Measurements from ENCODE around the gene DHX30.

Gene DHX30

GRCh38 chr3:47854720-47855455 lies 52.0 kb downstream of the DHX30 start:
- Histone ChIP-seq H3K4me2 (no peak overlapping the region), H4K20me1 (peaks cover 21 to 57% (median 32%) of the 10 kb centered on the region in 11 experiments; a peak in 21 of 22 replicates), H3K27me3 (no peaks in the 10 kb centered on the region), H3K27ac (no peak overlapping the region), H3K4me1 (peaks cover 21 to 30% (median 29%) of the 10 kb centered on the region in 10 experiments), H3K9me3 (replicated peaks in 1 of 11) (no peaks in the 10 kb centered on the region), H3K9ac (no peak overlapping the region; a peak in 2 of 22 replicates), H3K36me3 (peaks cover 65 to 97% (median 91%) of the 10 kb centered on the region in 11 experiments), H3K4me3 (no peak overlapping the region)
- TF ChIP-seq Cebpa-rat (IDR thresholded peaks at IDR 0.05), result no peak

DNA sequence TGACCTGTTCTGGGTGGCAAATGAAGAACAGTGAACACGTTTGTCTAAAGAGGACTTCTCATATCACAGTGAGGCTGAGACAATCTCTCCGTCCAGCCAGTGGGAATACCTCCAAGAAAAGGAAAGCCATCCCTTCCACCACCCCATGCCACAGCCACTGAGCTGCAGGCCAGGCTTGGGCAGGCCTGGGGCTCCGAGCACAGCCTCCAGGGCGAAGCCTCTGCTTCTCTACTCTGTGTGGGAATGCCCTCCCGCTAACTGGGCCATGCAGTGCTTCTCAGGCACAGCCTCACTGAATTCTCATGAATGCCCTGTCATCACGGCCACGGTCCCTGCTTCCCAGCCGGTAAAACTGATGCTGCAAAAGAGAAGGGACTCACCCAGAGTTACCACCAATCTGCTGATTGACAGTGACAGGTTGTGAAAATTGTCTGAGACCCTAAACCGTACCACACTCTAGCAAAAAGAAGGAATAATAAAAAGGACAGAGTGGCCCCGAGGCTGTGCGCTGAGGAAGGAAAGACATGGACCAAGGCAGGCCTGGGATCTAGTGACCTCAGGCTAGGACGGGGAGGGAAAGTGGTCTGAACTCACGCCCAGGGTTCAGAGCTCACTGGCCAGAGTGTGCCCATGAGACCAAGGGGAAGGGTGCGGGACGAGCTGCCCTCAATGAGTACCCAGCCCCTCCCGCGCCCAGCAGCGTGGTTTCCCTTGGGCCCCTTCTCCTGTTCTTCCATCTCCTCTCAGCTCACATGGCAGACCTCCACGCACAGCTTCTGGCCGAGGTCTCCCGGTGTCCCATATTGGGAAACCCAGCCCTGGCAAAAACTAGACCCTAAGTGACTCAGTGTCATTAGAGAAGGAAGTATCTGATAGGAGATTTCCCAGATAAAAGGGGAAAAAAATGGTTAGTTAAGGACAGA lies 52.8 kb downstream of the DHX30 start:
- Histone ChIP-seq H3K4me3 (no peak overlapping the region), H3K36me3 (peaks cover 65 to 97% (median 91%) of the 10 kb centered on the region in 11 experiments), H3K9me3 (replicated peaks in 1 of 11) (no peaks in the 10 kb centered on the region), H4K20me1 (peaks cover 13 to 48% (median 23%) of the 10 kb centered on the region in 11 experiments; a peak in 21 of 22 replicates), H3K4me1 (peaks cover 20 to 24% (median 20%) of the 10 kb centered on the region in 10 experiments), H3K9ac (no peak overlapping the region; a peak in 2 of 22 replicates), H3K27ac (no peak overlapping the region), H3K4me2 (no peak overlapping the region), H3K27me3 (no peaks in the 10 kb centered on the region)
- no peak for TF ChIP-seq Cebpa-rat (IDR thresholded peaks at IDR 0.05)

- TF ChIP-seq Cebpa-rat (IDR thresholded peaks at IDR 0.05), result no peak
- Histone ChIP-seq H3K9me3 (replicated peaks in 1 of 11) (no peaks in the 10 kb centered on the region), H3K9ac (no peak overlapping the region), H4K20me1 (peaks cover 3 to 39% (median 14%) of the 10 kb centered on the region in 11 experiments; a peak in 19 of 22 replicates), H3K4me2 (no peak overlapping the region), H3K4me1 (peaks cover 10 to 14% (median 11%) of the 10 kb centered on the region in 10 experiments; a peak in 19 of 20 replicates), H3K27ac (no peak overlapping the region), H3K27me3 (no peaks in the 10 kb centered on the region), H3K4me3 (no peak overlapping the region), H3K36me3 (peaks cover 64 to 97% (median 89%) of the 10 kb centered on the region in 11 experiments)
Observed at GRCh38 chr3:47856669-47857068, 53.7 kb downstream of the DHX30 start.

DNA sequence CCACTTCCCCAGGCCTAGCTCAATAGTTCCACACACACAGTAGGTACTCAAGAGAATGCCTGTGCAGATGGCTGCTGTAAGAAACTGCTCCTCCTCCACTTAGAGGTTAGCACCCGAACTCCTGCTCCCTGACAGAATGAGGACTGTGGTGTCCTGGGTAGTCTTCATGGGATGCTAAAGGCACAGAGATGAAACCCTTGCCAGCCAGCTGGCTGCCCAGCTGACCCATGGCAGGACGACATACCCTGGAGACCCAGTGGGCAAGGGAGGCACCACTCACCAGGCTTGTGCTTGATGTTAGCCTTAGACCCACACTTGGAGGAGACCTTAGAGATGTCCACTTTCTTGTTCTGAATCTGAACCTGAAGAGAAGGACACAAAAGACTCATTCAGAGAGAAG lies 54.2 kb downstream of the DHX30 start:
- Histone ChIP-seq H3K4me3 (no peak overlapping the region), H3K27me3 (no peaks in the 10 kb centered on the region), H3K36me3 (peaks cover 59 to 97% (median 84%) of the 10 kb centered on the region in 11 experiments), H4K20me1 (peaks cover 0 to 34% (median 9%) of the 10 kb centered on the region in 11 experiments; a peak in 15 of 22 replicates), H3K27ac (no peak overlapping the region), H3K4me1 (peaks cover 6 to 10% (median 6%) of the 10 kb centered on the region in 10 experiments; a peak in 19 of 20 replicates), H3K9me3 (replicated peaks in 1 of 11) (no peaks in the 10 kb centered on the region), H3K9ac (no peak overlapping the region), H3K4me2 (no peak overlapping the region)
- TF ChIP-seq Cebpa-rat (IDR thresholded peaks at IDR 0.05), result no peak

- Histone ChIP-seq H3K27ac (no peak overlapping the region), H3K4me1 (no peaks in the 10 kb centered on the region), H3K9ac (no peak overlapping the region), H3K4me2 (no peak overlapping the region), H3K4me3 (no peak overlapping the region), H4K20me1 (peaks cover 0 to 12% (median 0%) of the 10 kb centered on the region in 11 experiments; a peak in 6 of 22 replicates), H3K36me3 (peaks cover 54 to 100% (median 81%) of the 10 kb centered on the region in 11 experiments), H3K27me3 (no peaks in the 10 kb centered on the region), H3K9me3 (replicated peaks in 1 of 11) (no peaks in the 10 kb centered on the region)
- no peak for TF ChIP-seq Cebpa-rat (IDR thresholded peaks at IDR 0.05)
Observed at GRCh38 chr3:47859956-47860605, 57.1 kb downstream of the DHX30 start.

DNA sequence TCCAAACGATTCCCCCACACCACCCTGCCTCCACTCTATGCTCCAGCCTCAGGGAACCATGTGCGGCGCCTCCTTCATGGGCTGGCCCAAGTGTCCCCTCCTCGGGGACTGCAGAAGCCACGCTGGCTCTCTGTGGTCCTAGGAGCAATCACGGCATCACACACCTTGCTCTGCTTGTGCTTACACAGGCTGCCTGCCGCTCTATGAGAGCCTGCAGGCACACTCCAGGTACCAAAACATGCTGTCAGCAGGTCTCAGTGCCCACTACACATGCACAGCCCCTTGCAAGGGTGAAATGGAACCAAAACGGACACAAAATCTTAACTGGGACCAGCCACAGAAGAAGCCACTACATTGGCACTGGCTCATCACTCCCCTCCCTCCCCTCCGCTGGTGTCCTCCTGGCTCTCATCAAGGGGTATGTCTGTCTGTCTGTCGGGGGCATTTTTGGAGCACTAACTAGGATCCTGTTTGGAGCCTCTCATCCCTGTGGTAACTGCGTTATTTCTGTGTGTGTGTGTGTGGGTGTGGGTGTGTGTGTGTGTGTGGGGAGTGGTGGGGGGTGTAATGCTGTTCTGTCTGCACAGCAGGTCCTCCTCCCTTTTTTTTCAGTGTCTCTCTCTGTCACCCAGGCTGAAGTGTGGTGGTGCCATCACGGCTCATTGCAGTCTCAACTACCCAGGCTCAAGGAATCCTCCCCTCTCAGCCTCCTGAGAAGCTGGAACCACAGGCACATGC lies 60.6 kb downstream of the DHX30 start:
- Histone ChIP-seq H3K4me1 (no peaks in the 10 kb centered on the region), H3K4me2 (no peak overlapping the region), H3K4me3 (no peak overlapping the region), H4K20me1 (peaks cover 0 to 14% (median 0%) of the 10 kb centered on the region in 11 experiments; a peak in 3 of 22 replicates), H3K9me3 (replicated peaks in 1 of 11) (no peaks in the 10 kb centered on the region), H3K27ac (no peak overlapping the region), H3K27me3 (no peaks in the 10 kb centered on the region), H3K36me3 (peaks cover 64 to 100% (median 85%) of the 10 kb centered on the region in 11 experiments), H3K9ac (no peak overlapping the region)
- TF ChIP-seq Cebpa-rat (IDR thresholded peaks at IDR 0.05), result no peak

GRCh38 chr3:47865192-47865591 lies 62.3 kb downstream of the DHX30 start:
- Histone ChIP-seq H3K36me3 (peaks cover 76 to 100% (median 89%) of the 10 kb centered on the region in 11 experiments), H3K4me2 (no peak overlapping the region), H4K20me1 (peaks cover 0 to 14% (median 0%) of the 10 kb centered on the region in 11 experiments; a peak in 2 of 22 replicates), H3K4me3 (no peak overlapping the region), H3K4me1 (no peaks in the 10 kb centered on the region), H3K9ac (no peak overlapping the region), H3K27ac (no peak overlapping the region), H3K9me3 (replicated peaks in 1 of 11) (no peaks in the 10 kb centered on the region), H3K27me3 (no peaks in the 10 kb centered on the region)
- no peak for TF ChIP-seq Cebpa-rat (IDR thresholded peaks at IDR 0.05)

GRCh38 chr3:47867451-47868044 lies 64.6 kb downstream of the DHX30 start:
- no peaks in the 10 kb centered on the region for H3K9me3 ChIP-seq (replicated peaks in 1 of 11)
- peaks cover 86 to 100% (median 97%) of the 10 kb centered on the region in 11 experiments for H3K36me3 ChIP-seq
- H3K4me2 ChIP-seq, result no peak overlapping the region
- no peak overlapping the region for H3K27ac ChIP-seq
- no peak for TF ChIP-seq Cebpa-rat (IDR thresholded peaks at IDR 0.05)
- H3K4me3 ChIP-seq, result no peak overlapping the region
- H3K27me3 ChIP-seq, result no peaks in the 10 kb centered on the region
- H4K20me1 ChIP-seq, result peaks cover 0 to 14% (median 0%) of the 10 kb centered on the region in 11 experiments; a peak in 2 of 22 replicates
- no peaks in the 10 kb centered on the region for H3K4me1 ChIP-seq
- no peak overlapping the region for H3K9ac ChIP-seq

Measured in BLaER1 treated with 17β-estradiol and CSF1 and Interleukin-3, amounts not matched to agents 10 nM and 100 nM (cell line).